Activated T-helper 9 cell treated with anti-CD3 and anti-CD28 coated beads, Interleukin-2, amount 50 U/mL, for 16 hours (primary cell): ENCODE results near the gene RCBTB2.

ENCODE experiments used
- DNase-seq: peaks from one replicate; pipeline ENCODE4 v3.0.0-alpha.2; 2020; ENCODE audit warnings: low read depth

Gene RCBTB2

DNA sequence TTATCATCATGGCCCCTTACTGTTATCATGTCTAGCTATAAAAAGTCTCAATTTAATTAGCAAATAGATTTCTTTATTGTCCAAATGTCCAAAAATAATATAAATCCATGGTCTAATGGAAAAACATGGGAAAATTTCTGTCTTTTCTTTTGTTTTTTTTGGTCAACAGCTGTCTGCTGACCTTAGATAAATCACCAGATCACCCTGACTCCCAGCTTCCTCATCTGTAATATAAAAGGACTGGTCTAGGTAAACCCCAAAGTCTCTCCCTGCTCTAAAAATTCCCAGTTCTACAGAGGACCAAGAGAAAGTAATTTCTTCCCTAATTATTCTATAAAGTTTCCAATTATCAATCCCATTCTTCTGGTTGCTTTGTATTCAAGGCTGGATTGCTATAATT lies 30.7 kb upstream of the RCBTB2 start:
- no peak for DNase-seq

DNA sequence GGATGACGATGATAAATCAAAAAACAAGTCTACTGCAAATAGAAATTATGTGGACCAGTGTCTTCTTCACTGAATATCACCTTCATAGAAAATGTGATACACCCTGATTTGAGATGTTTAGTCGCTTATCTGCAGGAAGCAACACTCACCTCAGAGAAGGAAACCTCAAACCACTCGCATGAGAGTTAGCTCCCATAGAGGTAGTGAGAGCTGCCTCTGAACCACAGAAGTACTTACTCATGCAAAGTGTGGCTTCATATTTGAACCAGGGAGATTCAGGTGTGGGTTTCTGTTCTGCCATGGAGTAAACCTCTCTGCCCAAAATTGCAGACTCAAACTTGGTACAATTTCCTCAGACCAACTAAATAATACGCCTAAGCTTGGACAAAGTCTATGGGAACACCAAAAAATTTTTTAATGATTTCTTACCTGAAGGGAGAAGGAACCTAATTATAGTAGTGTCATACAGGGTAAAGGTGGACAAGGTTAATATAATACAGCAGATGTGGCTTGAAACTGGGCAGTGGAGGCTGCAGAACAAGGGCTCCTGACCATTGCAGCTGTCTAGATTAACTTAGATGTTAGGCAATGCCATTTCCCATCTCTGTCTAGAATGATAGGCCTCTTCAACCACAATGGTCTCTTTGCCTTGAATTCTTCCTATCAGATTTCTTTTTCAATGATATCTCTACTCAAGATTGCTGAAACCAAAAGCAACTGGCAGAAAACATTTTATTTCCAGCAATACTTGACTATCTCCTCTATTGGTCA lies 29.6 kb upstream of the RCBTB2 start:
- DNase-seq = peak; percentile 38

DNA sequence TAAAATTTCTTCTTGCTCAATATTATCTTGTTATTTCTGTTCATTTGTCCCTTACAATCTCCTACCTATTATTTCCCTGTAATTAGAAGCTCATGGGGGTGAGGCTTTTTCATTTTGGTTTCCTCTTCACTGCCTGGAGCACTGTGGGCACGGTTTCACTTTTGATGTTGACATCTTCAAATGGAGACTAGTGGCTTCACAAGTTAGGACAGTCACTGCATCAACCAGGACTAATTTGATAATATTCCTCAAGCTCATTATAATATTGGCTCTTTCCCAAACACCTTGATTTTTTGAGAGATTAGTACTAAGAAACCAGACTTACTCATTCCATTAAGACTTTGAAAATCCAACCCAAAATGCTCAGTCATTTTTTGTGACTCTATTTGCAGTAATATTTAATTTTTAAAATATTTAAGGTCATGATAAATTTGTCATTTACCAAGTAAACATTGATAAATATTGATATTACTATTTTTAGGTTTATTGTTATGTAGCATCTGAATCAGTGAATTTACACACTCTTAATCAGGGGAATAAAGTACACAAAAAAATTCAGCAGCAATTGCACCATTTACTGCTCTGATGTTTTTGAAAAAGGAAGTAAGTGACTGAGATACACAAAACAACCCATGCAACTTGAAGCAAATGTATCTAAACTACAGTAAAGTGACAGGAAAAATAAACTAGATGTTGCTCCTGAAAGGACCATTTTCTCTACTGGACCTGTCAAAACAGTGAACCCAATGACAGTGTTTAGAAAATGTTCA lies 28.8 kb upstream of the RCBTB2 start:
- no peak for DNase-seq

DNA sequence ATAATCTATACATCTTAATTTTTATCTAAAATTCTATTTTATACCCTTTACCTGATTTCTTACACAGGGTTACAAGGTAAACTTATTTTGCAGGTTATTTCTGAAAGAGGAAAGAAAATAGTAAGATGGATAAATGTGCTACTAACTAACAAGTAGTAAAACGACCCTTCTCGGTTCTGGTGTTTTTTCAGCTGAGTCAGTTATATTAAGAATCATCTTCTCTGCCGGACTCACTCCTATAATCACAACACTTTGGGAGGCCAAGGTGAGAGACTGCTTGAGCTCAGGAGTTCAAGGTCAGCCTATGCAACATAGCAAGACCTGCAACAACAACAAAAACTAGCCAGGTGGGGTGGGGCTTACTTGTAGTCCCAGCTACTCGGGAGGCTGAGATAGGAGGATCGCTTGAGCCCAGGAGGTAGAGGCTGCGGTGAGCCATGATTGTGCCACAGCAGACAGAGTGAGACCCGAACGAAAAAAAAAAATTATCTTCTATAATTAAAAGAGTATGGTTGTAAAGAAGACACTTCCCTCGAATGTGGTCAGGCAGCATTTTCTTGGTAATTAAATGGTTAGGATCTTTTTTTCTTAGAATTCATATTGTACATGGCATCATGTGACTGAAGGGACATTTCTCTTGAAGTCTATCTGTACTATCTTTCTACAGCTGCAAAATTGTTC lies 27.9 kb upstream of the RCBTB2 start:
- DNase-seq = no peak

DNA sequence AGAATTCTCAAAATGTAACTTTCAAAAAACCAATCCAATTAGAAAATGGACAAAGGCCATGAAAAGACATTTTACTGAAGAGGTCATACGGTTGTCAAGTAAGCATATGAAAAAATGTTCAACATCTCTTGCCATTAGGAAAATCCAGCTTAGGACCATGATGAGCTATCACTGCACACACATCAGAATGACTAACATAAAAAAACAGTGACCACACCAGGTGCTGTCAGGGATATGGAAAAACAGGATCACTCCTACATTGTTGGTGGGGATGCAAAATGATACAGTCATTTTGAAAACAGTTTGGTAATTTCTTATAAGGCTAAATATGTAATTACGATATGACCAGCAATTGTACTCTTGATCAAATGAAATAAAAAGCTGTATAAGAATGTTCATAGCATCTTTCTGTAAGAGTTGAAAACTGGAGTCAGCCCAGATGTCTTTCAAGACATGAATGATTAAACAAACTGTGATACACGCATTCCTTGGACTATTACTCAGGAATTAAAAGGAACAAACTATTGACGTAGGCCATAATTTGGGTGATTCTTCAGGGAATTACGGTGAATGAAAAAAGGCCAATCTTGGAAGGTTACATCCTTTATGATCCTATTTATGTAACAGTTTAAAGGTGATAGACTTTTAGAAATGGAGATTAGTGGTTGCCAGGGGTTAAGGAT lies 26.9 kb upstream of the RCBTB2 start:
- DNase-seq = no peak

DNA sequence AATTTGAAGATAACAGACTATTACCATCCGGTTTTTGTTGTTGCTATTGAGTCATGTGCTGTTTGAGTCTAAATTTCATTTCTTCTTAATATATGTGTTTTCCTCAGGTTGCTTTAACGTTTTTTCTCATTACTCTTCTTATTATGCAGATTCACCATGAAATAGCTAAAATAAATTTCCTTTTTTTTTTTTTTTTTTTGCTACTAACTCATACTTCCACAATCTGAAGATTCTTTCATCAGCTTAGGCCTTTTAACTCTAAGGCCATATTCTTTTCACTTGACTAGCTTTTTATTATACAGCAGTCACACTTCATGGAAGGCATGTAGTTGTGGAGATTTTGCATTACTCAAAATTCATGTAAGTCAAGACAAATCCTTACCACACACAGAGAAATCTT lies 23.9 kb upstream of the RCBTB2 start:
- no peak for DNase-seq

DNA sequence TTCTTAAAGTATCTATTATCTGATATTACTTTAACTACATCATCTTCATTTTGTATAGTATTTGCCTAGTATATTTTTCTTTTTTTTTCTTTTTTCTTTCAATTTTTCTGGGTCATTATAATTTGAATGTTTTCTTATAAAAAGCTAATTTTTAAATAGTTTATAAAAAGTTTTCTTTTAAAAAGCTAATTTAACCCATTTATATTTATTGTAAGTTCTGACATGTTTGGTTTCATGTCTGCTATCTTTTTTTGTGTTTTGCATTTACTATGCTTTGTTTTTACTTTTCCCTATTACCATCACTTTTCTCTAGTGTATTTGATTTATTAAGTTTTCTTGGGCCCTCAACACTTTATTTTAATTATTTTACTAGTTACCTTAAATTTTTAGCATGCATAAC lies 22.6 kb upstream of the RCBTB2 start:
- no peak for DNase-seq

DNA sequence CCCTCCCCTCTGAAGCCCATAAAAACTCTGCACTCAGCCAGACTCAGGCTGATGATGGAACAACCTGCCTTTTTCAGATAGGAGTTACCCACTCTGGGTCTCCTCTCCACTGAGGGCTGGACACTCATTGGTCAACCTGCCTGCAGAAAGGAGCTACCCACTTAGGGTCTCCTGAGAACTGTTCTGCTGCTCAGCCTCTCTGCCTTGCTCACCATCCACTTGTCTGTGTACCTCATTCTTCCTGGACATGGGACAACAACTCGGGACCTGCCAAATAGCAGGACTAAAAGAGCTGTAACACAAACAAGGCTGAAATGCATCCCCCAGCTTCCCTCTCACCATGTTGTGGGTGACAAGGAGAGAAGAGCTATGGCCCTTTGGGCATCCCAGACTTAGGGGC lies 18.4 kb upstream of the RCBTB2 start:
- DNase-seq = no peak

DNA sequence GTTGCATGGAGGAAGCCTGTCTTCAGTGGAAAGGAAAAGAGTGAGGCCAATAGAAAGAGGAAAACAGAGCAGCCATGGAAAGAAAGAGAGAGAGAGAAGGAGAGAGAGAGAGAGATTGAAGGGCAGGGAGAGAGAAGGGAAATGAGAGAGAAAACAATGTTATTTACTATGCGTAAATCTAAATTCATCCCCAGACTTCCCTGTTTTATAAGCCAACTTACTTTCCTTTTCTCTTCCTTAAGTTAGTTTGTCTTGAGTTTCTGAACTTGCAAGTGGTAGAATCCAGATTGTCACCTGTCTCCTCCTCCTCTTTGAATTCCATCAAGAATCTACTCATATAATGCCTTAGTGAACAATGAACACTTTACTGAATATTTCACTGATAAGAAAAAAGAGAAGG lies 16.8 kb upstream of the RCBTB2 start:
- no peak for DNase-seq

DNA sequence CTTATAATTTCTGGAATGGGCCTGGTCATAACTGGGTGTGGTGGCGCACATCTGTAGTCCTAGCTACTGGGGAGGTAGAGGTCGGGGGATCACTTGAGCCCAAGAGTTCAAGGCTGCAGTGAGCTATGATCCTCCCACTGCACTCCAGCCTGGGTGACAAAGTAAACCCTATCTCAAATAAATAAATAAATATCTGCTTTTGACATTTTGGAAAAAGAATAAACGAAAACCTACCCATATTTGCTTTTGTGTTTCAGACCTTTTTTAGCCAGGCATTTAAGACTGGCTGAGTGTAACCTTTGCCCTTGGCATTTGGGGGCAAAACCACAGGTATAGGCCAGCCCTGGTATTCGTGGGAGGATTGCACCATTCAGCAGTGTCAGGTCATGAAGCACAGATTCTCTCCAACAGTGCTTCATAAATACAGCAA lies 14.8 kb upstream of the RCBTB2 start:
- no peak for DNase-seq

DNA sequence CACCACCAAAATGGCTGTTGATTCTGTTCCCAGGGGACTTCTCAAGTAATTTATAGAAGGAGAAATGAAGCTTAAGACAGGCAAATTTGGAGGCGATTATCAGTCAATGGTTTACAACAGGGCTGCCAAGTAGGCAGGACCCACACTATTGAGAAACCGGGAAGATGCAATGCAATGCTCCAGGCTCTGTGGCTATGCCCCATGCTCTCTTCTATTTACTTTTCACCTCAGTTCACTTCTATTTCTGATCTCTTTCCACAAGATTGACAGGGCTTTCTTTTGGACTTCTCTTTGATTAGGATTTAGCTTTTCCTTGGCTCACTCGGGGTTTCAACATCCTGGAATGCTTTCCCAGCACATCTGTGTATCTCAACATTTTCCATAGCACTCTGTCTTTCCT lies 12.7 kb upstream of the RCBTB2 start:
- DNase-seq = no peak

DNA sequence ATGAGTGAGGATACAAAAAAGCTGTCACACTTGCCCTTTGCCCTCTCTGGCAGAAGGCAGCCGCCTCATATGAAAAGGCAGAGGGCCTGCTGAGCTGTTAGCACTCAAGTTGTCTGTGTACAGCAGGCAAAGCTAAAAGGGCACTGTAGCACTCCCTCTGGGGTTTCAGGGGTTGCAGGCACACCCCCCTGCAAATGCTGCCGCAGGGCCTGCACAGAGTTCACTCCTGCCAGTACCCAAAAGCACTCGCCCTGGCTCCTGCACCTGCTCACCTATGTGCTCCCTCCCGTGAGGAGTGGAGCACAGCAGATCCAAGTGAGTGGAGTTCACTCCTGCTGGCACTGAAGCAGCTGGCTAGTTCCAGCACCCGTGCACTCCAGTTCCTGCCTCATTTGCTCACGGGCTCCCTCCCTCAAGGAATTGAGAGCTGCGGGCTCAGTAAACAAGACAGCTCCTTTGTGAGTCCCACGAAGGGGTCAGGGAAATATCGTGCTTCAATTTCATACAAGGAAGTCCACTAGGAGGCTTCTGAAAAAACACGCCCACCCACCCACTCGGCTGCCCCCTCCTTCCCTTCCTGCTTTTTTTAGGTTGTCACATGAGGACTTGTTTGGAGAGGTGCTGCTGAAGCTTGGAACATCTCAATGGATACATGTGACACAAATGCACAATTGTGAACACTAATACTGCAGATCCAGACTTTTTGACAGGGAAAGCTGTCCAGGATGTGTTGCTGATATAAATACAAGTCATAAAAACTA lies 9.9 kb upstream of the RCBTB2 start:
- no peak for DNase-seq

DNA sequence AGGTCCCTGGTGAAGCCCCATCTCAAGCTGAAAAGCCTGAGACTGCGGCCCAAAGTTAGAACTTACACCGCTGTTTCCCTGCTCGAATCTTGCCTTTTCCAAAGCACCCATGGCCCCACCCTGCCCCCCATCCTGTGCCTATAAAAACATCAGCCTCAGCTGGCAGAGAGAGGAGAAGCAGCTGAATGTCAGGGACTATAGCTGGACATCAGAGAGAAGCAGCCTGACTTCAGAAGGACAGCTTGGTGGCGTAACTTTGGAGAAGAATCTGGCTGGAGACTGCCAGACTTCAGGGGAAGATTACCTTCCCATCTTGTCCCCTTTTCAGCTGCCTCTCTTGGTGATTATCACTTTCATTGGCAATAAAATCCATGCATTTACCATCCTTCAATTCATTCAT lies 9.3 kb upstream of the RCBTB2 start:
- no peak for DNase-seq

DNA sequence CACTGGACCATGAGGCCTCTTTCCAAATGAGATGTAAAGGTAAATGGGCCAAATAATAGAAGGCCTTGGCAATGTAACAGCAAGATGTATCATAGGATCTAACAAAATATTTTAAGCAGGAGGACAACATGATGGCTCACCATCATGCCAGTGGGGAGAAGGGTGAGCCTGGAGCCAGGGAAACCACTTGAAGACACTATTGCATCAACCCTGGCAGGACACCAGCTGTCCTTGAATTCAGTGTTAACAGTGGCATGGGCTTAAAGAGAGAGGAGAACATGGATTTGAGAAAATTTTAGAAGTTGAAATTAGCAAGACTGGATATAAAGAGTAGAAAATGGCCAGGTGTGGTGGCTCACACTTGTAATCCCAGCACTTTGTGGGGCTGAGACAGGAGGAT lies 6.7 kb upstream of the RCBTB2 start:
- DNase-seq = no peak

DNA sequence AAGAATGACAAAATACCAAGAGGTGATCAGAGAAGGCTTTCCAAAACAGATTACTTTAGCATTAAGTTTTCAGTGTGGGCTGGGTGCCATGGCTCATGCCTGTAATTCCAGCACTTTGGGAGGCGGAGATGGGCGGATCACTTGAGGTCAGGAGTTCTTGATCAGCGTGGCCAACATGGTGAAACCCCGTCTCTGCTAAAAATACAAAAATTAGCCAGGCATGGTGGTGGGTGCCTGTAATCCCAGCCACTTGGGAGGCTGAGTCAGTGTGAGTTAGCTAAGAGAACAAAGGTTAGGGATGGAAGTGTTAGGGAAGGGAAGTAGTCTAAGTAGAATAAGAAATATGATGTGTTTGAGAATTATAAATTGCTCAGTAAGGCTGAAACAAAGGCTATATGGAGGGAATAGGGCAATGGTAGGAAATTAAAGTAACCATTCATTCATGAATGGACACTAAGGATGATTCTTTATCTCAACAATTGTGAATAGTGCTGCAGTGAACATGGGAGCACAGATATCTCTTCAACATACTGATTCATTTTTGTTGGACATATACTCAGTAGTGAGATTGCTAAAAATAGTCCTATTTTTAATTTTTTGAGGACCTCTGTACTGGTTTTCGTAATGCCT lies 3.9 kb upstream of the RCBTB2 start:
- DNase-seq = no peak

DNA sequence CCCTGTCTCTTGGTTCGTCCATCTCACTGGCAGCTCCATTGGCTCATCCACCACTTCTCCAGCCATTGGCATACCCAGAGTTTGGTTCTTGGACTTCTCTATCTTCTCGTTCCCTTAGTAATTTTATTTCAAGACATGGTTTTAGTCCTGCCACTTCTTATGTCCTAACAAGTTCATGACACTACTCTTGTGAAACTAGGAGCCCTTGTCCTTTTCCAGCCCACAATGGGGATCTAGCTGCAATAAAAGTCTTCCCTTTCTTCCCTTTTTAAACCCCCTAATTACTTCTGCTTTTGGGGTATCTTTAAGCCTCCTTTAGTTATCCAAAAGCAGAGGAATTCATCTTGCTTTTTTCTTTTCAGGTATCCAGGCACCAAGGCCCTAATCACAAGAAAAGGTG lies 2.9 kb upstream of the RCBTB2 start:
- no peak for DNase-seq

DNA sequence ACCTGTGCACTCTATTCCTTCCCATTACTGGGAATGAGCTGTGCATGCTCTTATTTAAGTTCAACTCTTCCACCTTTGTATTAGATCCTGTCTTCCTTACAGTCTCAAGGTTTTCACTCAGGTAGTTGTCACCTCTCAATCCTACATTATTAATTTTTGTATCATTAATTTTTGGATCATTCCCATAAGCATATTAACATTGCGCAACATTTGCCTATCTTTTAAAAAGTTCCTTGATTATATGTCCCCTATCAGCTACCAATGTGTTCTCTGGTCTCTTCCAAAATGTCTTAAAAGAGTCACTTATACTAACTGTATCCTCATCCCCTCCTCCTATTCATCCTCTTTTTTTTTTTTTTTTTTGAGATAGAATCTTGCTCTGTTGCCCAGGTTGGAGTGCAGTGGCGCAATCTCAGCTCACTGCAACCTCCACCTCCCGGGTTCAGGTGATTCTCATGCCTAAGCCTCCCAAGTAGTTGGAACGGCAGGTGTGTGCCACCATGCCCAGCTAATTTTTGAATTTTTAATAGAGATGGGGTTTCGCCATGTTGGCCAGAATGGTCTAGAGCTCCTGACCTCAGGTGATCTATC lies 2.1 kb upstream of the RCBTB2 start:
- no peak for DNase-seq

DNA sequence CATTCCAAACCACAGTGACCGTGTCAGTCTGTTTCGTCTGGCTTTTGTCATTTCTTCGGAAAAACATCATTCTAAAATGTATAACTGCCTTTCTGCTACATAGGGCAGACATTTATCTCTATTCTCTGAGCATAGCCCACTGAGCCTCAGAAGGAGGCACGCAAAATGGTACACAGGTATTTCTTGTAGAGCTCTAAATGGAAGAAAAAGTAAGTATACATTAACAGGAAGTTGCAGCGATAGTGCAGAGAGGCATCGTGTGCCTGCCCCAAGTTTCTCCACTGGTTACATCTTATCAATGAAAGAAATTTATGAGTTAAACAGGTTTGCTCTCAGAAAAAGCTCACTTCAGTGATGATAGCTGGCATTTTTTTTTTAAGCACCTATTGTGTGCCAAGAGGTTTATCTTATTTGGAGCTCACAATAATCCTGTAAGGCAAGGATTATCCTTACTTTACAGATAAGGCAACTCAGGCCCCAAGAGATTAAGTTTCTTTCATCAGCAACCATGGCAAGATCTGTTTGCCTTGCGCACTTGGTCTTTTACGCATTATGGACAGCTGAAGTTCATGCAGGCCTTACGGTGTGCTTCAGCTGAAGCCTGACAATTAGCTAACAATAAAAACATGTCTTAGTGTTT lies 1.2 kb upstream of the RCBTB2 start:
- DNase-seq = no peak

DNA sequence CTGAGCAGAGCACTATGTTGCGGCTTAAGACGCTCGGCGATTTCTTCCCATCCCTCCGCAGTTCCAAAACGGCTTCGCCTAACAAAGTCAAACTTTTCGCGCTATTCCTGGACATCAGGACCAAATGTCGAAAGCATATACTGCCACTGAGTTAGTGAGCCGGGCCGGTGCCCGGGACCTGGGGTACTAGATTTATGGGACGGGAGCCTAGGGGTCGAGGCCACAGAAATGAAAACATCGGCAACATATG lies 699 bp downstream of the RCBTB2 start:
- DNase-seq = no peak

DNA sequence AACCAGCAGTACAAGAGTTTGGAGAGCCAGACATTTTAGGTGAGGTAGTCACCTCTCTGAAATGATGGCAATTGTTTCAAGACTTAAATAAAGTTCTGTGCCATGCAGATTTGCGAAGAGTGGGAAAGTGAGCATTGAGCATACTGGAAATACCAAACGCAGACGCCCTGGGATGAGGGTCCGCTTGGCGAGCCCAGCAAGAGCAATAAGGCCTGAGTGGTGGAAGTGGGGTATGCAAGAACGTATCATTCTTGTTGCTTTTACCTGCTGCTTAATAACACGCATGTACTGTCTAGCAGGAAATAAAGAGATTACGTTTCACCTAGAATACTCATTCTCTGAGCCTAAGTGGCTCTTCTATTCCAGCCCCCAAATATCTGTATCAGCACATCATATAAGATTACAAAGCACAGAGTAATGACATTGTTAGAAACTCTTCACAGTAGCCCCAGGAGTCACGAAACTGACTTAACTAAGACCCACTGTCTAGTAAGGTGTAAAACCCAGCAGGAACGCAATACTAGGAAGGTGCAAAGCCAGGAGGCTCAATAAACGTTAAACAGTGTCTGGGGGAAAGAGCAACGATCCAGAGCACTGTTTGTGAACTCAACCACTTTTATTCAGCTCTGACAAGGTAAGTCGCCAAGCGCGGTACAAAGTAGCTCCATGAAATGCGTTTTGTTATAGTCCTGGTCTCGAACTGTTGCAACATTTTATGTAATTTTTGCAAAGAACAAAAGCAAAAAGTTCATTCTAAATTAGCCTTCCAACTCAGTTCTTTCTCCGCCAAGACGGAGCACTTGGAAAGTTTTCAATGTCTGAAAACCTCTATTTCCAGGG lies 1.2 kb downstream of the RCBTB2 start:
- no peak for DNase-seq
